RWPE1 (cell line): Measurements from ENCODE around the gene ADRM1.

Experiments used
- CTCF ChIA-PET: fragments of 350-600 bp; sonication (Branson Sonifier 250); formaldehyde crosslinking; extraction: SDS; loops from one replicate; lab custom pipeline; 2021; lab: Yijun Ruan, JAX
- POLR2A ChIA-PET: fragments of 400-600 bp; formaldehyde crosslinking; extraction: SDS; loops from one replicate; lab custom pipeline; 2020; ENCODE audit warnings: antibody characterized with exemption; ENCODE audit not compliant: low non-redundant PET; lab: Yijun Ruan, JAX
- DNase-seq: peaks from one replicate; pipeline ENCODE4 v3.0.0; 2012; ENCODE audit warnings: low spot score
- H3K27ac ChIP-seq: fragments of 450-650 bp; 2 replicates; pipeline ENCODE4 v1.5.1; 2017
- TF ChIP-seq, protein P1 (sequence below): fragments of 450-650 bp; conservative IDR thresholded peaks from 2 replicates; pipeline ENCODE4 v1.5.1; 2017; ENCODE audit warnings: low read depth, mild to moderate bottlenecking

ADRM1 gene

DNA sequence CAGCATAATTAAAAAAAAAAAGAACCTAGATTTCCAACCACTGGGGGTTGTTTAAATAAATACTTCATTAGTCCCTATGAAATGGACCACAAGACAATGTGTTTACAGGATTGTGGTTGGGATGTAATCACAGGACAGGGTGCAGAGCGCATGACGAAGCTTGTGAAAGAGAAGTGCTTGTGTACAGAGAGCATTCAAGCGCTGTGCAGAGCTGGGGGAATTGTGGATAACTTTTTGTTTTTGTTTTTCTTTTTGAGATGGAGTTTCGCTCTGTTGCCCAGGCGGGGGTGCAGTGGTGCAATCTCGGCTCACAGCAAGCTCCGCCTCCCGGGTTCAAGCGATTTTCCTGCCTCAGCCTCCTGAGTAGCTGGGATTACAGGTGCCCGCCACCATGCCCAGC, 42.0 kb downstream of the ADRM1 start:
- TF ChIP-seq, protein P1, sequence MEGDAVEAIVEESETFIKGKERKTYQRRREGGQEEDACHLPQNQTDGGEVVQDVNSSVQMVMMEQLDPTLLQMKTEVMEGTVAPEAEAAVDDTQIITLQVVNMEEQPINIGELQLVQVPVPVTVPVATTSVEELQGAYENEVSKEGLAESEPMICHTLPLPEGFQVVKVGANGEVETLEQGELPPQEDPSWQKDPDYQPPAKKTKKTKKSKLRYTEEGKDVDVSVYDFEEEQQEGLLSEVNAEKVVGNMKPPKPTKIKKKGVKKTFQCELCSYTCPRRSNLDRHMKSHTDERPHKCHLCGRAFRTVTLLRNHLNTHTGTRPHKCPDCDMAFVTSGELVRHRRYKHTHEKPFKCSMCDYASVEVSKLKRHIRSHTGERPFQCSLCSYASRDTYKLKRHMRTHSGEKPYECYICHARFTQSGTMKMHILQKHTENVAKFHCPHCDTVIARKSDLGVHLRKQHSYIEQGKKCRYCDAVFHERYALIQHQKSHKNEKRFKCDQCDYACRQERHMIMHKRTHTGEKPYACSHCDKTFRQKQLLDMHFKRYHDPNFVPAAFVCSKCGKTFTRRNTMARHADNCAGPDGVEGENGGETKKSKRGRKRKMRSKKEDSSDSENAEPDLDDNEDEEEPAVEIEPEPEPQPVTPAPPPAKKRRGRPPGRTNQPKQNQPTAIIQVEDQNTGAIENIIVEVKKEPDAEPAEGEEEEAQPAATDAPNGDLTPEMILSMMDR: no peak
- ChIA-PET CTCF (interaction anchor here (1.5 kb wide), 1 partner anchor 14 kb away, joined by 3 read pairs; no protein-coding TSS in a partner anchor), POLR2A (no interaction called here)
- DNase-seq: no peak
- H3K27ac ChIP-seq: peak overlapping the region; percentile 61

DNA sequence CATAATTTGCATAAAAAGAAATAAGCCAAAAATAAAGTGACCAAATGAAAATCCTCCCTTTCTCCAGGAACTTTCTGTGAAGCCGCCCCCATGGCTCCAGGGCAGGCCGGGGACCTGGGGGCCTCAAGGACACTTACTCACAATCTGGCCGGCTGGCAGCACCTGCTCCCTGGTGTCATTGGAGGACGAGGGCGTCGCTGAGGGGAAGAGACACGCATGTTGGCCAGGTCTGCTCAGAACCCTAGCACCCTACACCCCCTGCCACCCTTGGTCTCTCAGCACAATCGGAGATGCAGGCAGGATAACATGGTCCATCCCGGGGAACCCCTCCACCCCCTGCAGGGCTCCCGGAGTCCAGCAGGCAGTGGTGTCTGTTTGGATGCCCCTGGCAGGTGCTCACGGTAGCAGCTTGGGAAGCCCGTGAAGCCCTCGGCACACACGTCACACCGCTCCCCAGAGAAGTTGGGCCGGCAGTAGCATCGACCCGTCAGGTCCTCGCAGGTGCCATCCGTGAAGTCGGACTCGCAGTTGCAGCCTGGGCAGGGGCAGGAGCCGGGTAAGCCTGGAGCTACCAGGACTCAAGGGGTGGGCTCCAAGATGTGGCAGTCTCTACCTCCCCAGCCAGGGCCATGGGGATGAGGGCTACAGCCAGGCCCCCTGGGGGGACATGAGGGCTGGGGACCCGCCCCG, 43.0 kb downstream of the ADRM1 start:
- no peak for DNase-seq
- POLR2A ChIA-PET: no interaction called here
- CTCF ChIA-PET: interaction anchor here (0.6 to 0.8 kb wide), 3 partner anchors 15 to 37 kb away, joined by 3 to 7 read pairs (median 4); no protein-coding TSS in a partner anchor
- H3K27ac ChIP-seq: peak overlapping the region; percentile 61
- TF ChIP-seq, protein P1: no peak

DNA sequence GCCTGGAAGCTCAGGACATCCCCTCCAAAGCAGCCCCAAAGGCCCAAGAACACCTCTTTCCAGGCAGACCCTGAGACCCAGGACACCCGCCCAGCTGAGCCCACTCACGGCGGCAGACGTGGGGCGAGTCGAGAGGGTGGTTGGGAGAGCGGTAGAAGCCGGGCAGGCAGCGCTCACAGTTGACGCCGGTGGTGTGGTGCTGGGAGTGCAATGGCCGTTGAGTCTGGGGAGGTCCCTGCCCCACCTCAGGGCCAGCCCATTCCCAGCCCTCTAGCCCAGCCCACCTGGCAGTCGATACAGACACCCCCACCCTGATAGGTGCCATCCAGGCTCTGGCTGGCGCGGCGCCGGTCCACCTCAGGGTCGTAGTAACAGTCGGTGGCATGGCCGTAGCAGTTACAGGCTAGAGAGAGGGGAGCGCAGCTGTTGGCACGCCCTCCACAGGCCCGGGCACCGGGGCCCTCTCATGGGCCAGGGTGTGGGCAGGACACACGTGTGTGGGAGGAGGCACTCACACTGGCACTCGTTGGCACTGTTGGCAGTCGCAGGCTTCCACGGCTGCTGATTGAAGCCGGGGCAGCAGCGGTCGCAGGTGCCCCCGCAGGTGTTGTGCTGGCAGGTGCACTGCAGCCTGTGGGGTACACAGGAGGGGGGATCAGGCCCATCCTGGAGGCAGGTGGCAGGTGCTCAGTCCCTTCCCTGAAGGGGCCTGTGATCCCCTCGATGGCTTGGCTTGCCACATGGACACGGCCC, 43.8 kb downstream of the ADRM1 start:
- peak overlapping the region; percentile 61 for H3K27ac ChIP-seq
- POLR2A ChIA-PET: no interaction called here
- no peak for DNase-seq
- CTCF ChIA-PET: interaction anchor here (0.6 to 0.8 kb wide), 4 partner anchors 15 to 36 kb away, joined by 3 to 7 read pairs (median 4); no protein-coding TSS in a partner anchor
- TF ChIP-seq, protein P1: no peak

DNA sequence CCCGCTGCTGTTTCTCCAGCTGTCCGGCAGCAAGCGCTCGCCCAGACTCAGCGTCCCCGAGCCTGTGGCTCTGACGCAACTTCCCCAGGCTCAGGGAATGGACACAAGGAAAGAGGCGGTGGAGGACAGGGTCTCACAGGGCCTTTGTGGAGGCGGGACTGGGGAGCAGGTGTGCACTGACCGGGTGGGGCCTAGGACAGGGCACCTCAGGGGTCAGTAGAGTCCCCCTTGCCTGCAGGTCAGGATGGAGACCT, 44.3 kb downstream of the ADRM1 start:
- TF ChIP-seq, protein P1: no peak
- peak overlapping the region; percentile 61 for H3K27ac ChIP-seq
- DNase-seq: no peak
- CTCF ChIA-PET: interaction anchor here (0.6 kb wide), 1 partner anchor 15 kb away, joined by 3 read pairs; no protein-coding TSS in a partner anchor
- POLR2A ChIA-PET: no interaction called here

DNA sequence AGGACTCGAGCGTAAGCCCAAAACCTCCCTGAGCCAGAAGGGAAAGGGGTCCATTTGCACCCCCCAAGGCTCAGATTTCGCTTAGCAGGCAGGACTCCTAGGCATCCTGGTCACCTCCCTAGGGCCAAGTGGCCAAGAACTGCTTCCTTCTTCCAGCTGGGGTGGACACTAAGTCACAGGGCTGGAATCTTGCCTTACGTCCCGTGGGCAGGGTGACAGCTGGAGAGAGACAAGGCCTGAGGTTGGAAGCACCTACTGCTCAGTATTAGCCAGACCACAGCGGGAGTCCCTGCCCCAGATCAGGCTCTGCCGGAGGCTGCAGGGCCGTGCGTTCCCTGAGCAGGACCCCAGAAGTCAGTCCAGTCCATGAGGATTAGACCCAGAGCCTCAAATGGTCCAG, 44.6 kb downstream of the ADRM1 start:
- TF ChIP-seq, protein P1: no peak
- CTCF ChIA-PET: no interaction called here
- H3K27ac ChIP-seq: peak overlapping the region; percentile 61
- DNase-seq: no peak
- POLR2A ChIA-PET: no interaction called here

DNA sequence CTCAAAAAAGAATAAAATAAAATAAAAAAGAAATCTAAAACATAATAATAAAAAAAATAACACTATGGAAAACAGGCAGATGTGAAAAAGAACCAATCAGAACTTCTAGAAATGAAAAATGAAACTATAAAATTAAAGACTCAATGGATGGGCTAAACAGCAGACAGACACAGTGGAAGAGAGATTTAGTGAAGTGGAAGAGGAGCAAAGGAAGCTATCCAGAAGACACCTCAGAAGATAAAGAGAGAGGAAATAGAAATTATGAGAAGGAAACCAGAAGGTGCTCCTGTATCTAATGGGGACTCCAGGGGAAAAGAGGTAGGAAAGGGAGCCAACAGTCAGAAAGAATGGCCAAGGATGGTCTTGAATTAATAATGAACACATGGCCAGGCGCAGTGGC, 45.8 kb downstream of the ADRM1 start:
- peak overlapping the region; percentile 61 for H3K27ac ChIP-seq
- TF ChIP-seq, protein P1: no peak
- POLR2A ChIA-PET: no interaction called here
- DNase-seq: no peak
- CTCF ChIA-PET: interaction anchor here (0.5 kb wide), 1 partner anchor 22 kb away, joined by 3 read pairs; no protein-coding TSS in a partner anchor
